Stimulated activated CD4-positive, alpha-beta T cell treated with anti-CD3 and anti-CD28 coated beads, Interleukin-1b, Interleukin-23, amount 100 ng/mL, for 4 hours (primary cell): Measurements from ENCODE around the gene FHIT.

Source experiments
- DNase-seq, 2 donors: peaks; one replicate each; pipeline ENCODE4 v3.0.0-alpha.2; 2020; ENCODE audit warnings: low read depth in 2 of 2

Gene FHIT

DNA sequence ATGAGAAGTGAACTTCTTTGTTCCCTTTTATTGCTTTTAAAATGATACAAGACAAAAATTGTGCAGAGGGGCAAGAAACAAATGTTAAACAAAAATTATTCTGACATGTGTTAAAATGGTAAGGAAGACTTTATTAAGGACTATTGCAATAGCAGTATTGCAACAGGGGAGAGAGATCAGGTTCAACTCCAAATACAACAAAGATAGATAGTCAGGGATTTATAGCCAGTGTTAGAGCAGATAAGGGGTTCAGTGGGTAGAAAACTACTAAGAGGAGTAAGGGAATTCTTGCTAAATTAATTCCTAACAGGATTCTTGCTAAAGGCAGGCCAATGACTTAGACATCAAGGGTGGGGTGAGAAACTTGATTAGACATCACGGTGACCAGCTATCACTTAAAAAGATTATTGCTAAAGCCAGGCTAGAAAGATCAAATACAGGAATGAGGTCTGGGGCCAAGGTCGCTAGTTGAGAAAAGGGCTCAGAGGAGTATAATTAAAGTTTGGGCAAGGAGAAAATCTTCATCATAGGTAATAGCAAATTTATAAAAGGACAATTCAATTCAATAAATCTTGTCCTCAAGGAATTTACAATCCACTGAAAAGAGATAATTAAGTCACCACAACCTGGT, 81.5 kb downstream of the FHIT start:
- no peak for DNase-seq

DNA sequence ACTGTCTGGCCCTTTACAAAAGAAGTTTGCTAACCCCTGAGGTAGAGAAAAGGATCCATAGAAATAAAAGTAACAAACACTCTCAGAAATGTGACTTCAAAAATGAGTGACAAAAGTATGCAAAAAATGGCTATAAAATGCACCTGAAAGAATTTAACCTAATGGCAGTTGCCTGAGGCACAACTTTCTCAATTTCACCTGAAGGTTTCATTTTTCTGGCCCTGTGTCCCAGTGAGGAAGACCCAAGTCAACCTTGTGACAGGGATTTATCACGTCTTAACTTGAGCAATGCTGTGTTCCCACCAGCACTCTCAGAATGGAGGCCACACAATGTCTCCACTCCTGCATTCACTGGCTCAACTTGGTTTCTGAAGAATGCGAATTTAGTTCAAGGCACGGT, 83.0 kb downstream of the FHIT start:
- DNase-seq, result no peak

DNA sequence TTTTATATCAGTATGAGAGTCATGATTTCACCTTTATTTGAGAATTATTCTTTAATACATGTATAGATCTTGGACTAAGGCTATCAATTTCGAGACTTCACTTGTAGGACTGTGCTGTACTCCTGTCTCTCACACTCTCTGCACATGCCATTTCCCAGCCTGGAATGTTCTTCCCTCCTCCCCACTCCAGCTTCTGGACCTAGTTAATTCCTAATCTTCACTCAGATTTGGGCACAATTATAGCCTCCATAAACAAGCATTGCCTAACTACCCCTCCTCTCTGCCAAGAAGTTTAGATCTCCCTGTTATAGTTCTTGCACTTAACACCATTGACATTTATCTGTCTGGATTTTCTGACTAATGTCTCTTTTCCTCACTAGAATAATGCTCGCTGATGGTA, 88.3 kb downstream of the FHIT start:
- DNase-seq, result no peak

DNA sequence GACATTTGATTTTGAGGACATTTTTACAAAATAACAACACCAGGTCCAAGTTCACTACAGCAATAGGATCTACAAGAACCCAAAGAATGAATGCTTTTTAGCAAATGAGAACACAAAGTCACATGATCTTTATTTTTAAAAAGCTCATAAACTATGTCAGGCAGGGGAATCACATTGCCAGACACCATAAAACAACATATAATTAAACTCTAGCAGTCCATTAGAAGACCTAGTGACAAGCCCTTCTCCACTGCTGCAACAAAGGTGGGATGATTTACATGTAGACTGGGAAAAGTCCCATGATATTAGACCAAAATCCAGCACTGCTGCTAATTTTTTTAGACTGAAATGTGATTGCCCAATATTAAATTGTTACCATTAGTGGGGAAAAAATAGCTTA, 92.6 kb downstream of the FHIT start:
- DNase-seq, result no peak

DNA sequence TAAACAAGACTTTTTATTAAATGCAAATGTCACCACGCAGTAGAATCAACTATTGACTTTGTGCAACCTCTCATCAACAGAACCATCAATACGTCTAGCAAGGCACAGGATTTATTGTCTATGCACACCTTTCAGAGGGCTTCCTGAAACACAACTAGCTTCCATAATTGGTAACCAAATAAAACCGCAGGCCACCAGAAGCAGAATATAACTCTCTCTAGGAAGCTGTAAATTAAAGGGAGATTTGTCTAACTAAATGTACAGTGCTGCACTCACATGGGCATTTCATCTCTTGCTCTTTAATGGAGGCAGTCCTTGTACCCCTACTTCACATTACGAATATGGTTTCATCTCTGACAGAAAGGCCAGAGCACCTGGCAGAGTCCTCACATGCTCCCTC, 93.0 kb downstream of the FHIT start:
- no peak for DNase-seq

DNA sequence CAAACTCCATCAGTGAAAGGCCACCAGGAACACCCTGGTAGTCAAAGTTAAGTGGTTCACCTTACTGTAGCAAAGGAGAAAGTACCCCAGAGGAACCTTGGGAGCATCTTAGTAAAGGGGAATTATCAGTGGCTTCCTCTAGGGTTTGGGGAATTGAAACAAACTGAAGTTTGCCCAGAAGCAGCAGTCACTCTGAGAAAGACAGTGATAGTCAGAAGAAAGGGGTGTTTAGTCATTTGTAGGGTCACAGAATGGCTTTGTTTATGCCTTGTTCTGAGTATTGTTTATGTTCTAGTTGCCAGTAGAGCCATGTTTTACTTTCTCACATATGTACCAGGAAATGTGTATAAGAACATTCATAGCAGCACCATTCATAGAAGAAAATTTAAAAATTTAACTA, 93.8 kb downstream of the FHIT start:
- DNase-seq, result no peak

DNA sequence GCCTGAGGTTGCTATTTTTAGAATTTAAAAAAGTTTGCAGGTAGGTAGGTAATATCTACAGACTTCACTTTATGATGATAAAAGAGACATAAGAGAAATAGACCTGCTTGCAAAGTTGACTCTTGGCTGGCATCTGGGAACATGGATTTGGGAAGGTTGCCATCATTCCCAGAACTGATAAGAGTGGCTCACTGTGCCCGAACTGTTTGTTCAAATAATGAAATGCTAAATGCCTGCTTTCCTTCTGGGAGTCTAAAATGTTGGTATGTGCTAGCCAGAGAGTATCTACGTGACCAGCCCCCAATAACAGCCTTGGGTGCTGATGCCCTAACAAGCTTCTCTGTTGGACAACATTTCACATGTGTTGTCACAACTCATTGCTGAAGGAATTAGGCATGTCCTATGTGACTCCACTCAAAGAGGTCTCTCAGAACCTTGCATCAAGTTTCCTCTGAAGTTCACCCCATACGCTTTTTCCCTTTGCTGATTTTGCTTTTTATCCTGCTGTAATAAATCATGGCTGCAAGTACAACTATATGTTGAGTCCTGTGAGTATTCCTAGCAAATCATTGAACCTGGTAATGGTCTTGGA, 95.5 kb downstream of the FHIT start:
- DNase-seq, result no peak

DNA sequence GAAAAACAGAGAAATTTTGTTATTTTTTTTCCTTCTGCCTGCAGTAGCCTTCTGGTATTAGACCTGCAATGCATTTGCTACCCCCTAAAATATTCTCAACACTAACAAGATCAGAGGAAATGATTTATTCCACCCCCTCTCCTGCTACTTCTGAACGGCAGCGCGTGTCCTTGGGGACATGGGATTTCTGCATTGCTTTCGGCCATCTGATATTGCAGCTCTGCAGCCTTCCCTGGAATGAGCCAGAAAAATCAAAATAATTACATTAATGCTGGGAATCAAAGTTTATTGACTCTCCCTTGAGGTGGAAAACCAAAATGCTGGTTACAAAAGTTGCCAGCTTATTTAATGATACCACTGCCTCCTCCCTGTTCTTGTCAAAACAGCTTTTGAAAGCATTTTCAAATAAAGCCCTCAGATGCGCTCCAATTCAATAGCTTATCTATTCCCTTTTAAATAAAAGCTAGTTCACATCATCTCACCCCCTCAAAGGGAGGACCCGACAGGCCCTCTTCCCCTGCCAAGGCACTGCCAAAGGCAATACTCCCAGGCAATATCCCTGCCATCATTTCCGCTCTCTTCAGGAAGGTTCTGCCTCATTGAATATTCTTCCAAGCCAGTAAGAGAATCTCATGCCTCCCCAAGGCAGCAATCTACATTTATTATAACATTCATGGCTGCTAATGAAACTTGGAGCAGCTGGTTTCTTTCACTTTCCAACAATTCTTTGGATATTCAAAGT, 96.6 kb downstream of the FHIT start:
- no peak for DNase-seq

DNA sequence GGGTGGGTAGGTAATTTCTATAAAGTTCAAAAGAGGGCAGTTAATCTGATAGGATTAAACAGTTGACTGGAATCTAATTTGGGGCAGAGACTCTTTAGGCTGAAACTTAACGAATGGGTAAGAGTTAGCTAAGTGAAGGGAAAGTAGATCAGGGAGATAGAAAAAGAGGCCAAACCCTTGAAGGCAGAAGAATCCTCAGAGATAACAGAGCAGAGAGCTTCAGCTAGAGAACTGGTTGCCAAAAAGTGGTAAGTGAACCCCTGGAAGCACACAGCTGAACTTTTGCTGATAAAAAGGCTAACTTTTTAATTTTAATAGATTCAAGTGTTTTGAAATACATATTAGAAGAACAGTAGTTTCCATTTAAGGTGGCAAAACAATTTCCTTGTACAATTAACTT, 99.2 kb downstream of the FHIT start:
- no peak for DNase-seq

DNA sequence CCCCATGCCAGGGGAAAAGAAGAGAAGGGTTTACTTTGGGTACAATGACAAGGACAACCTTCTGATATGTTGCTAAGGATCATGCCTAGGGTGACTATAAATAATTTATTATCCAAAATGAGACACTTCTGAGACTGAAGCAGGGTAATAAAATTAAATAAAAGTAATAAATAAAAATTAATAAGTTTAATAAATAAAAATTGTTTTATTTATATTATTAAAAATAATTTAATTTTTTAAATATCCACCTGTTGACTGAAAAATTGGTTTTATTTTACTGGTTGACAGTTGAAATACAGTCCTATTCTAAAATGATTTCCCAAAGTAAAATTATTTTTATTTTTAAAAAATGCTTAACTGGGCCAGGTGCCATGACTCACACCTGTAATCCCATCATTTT, 102.0 kb downstream of the FHIT start:
- DNase-seq, result no peak

DNA sequence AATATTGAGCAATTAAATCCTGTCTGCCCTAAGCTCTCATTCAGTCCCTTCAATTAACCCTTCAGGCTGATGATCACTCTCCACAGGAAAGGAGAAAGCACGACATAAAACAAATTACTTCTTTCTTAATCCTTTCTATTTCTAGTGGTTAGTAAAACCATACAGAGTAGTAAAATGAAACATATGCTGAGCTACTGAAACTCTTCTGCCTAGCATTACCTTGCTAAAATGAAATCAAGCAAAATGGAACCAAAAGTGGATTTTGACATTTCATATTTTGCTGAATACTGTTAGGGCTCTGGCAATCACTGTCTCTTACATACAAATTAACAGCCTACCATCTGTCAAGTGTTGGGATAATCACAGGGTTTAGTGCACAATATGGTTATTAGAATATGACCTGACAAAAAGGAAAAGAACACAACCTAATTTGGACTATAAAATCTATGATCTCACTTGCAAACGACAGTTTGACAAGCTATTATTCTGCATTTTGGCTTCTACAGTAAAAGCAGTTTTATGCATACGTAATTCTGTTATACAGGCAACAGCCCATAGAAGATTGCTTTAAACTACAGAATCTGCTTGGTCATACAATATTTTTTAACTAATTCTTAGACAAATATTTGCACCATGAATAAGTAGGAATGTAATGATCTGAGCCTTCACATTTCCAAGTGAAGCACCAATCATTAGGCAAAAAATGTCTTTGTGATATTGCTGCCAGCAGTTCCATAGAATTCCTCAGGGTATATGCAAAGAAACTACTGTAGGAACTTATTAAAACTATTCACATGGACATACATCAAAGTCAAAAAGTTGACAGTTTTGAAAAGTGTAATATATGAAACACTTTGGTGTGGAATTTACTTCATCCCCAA, 105.0 kb downstream of the FHIT start:
- DNase-seq, result no peak

DNA sequence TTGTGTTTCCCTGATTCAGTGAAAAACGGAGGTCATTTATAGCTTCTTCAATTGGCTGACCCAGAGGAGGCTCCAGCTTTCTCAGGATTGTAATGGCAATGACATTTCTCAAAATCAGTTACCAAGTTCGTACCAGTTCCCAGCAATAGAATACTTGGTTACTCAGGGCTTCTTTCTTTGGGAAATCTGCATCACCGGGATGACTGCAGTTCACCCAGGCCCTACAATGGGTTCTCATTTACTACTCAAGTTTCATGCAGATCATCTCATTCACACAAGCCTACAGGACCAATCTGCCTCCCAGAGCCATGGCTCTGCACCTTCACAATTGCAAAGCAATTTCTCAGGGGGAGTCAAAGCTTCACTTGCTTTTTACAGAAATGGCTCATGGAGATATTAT, 109.6 kb downstream of the FHIT start:
- no peak for DNase-seq

DNA sequence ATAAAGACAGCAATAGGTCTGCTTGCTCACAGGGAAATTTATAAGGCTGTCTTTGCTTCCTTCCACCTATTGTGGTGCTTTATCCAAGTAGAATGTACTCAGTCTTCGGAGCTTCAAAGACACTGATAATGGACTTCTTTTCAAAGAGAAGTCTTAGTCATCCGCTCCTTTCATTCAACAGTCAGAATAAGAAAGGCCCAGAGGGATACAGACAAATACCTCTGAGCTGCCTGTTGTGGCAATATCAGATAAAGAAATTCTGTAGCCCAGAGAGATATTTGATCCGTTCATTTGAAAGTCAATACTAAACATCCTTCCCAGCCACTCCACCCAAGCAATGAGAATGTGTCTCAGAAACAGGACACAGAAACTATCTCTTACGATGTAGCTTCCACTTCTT, 110.0 kb downstream of the FHIT start:
- no peak for DNase-seq

DNA sequence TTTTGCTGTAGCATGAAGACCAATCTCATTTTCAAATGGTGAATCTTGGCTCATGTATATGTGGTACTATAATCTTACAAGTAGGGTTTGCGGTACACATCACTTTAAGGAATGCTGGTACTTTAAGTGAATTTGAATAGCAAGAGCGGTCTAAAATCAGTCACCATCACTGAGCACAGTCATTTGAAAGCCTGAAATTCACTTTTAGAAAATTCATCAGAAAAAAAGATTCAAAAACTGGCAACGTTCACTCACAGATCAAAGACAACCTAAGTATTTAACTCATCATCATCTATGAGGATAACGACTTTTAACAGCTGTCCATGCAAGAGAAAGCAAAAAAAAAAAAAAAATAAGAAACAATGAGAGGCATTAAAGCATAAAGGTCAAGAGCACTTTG, 111.6 kb downstream of the FHIT start:
- no peak for DNase-seq

DNA sequence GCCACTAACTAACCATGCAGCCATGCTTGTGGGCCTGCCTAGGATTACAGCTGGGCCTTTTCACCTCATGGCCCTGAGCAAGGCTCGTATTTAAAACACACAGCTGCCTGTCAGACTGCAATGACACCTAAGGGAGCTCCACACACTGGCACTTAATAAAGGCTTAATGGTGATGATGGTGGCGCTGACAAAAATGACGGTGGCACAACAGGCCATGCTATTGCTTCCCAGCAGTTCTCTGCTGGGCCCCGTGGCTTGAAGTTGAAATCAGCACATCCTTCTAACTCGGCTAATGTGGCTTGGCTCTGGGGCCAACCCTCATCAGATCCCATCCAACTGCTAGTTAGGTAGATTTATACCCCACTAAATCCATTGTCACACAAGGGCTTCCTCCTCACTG, 112.9 kb downstream of the FHIT start:
- no peak for DNase-seq

DNA sequence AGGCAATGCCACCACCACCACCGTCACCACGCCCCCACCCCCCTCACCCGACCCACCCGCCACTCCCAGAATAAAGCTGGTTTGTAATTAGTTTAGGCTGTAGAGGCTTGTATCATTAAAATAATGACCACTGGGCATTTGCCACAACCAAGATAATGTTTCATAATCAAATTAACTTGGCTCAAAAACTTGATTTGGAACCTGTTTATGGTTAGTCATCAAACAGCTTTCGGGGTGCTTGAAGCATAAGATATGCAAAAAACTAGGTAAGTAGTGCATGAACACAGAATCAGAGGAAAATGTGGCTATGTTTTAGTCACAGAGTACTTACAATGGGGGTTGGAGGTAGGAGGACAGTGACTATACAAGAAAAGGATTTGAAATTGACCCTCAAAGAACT, 115.1 kb downstream of the FHIT start:
- no peak for DNase-seq

DNA sequence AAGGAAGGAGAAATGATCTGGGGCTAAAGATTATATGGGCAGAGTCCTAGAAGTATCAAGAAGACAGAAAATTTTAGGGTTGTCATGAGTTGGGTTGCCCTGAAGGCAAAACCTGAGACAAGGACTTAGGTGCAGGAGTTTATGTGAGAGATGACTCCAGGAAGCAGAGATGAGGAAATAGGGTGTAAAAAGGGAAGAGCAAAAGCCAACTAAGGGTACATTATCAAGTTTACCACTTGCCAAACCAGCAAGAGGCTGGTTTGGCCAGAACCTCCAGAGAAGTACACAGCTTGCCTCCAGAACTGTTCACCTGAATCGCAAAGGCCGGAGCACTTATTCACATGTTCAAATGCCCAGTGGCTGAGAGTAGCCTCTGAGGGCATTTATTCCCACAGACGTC, 116.7 kb downstream of the FHIT start:
- no peak for DNase-seq

DNA sequence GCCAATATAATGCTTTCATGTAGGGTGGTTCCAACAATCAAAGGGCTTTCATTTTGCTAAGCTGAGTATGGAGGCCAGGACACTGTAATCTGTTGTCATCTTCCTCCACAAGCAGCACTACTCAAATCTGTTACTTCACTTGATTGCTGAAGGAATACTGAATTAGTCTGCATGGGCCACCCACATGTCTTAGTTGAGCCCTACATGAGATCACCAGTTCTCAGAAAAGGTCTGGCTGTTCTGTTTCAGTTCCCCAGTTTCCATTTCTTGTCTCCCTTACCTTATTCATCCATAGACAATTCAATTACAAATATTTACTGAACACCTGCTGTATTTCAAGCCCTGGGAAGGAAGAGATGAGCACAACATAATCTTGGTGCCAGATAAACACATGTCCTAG, 119.2 kb downstream of the FHIT start:
- DNase-seq, result no peak

DNA sequence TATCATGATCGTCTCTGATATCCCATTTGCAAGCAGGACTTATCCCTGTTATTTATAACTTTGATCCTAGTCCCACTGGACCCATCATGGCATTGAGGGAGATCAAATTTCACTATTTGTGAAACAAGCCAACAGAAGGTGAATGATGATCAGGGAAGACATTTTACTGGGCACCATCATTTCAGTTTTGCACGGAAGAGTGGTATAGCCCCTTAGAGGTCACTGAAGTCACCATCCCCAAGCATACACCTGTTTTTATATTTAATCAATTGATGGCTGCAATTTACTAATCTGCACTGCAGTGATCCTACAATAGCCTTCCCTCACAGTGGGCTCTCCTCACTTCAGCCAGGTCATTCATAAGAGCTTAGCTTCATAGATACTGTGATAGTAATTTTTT, 132.4 kb downstream of the FHIT start:
- no peak for DNase-seq

DNA sequence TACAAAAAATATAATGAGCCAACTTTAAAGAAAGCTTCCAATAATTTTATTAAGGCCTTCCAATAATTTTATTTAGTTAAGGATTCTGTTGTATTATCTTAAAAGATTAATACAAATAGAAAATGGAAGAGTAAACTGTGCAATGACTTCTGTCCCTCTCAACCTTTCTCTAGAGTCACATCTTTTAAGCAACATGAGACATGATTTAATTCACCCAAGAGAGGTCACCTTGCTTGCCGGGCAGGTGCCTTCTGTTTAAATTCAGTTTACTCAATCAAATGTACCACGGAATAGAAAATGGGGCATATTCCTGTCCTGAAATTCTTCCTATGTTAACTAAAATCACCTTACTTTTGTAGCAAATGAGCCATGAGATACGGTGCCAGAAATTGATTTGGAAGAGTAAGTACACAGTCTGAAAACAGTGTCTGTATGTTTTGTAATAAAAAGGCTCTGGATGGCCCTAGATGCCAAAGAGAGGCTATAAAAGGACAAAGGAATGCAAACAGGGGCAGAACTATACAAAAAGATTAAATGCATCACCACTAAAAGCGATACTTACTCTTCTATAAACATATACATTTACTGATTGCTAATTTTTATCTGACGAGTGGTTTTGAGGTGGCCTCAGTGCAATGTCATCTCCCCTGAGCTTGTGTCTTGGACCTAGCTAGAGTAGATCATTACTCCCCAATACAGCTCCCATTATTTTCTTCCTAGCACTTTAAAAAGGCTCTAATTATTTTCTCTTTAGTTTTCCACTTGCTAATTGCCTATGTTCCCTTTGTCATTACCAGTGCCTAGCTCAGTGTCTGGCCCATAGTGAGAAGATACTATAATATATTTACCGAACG, 134.0 kb downstream of the FHIT start:
- DNase-seq, result no peak

DNA sequence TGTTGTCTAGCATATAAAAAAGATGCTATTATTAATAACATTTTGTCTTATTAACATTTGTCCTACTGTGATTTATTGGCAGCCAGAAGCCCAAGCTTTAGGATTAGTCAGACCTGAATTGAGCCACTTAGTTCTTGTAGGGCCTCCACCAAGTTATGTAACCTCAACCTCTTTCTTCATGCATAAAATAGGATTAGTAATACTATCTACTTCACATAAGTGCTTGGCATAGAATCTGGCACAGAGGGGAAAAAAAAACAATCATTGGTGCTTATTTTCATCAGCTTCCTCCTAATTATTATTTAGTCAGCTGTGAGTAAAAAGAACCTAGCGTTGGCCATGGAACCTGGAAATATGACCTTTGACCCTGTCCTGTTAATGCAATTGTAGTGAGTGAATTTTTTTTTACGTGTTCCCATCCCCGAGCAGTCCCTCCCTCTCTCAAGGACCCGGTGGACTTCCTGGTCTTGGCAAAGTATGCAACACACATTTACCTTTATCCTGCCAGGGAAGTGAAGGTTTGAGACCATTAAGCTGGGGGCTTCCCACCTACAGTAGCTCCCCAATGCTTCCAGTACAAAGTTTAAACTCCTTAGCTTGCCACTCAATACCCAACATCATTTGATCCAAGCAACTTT, 136.8 kb downstream of the FHIT start:
- no peak for DNase-seq
